Right kidney (tissue), 1 donor: Measurements from ENCODE around the gene UNC5A.
"Not testable (repeated sequence)": the region's sequence is repeated elsewhere in the genome, so short reads cannot be mapped to it uniquely, and the experiment has no call there.

ENCODE experiments used
- DNase-seq: peaks from one replicate; pipeline ENCODE4 v3.0.0-alpha.2; 2016

UNC5A gene

GRCh38 chr5:176864755-176865154 is 54.4 kb downstream of the UNC5A start:
- no peak for DNase-seq

DNA sequence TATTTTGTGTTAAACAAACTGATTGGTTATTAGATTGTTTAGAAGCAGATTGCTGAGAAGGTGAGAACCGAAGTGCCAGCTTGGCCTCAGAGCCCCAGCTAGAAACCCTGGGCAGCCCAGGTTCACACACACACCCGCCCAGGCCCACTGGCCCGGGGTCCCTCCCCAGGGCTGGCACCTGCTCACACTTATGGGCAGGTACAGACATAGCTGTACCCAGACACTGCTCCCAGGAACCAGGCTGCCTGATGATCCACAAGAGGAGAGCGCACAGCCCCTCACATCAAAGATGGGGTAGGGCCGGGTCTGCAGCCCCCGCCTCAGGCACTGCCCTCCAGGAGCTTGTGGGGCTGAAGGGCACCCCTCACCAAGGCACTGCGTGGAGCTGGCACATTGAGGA is 55.6 kb downstream of the UNC5A start:
- no peak for DNase-seq

DNA sequence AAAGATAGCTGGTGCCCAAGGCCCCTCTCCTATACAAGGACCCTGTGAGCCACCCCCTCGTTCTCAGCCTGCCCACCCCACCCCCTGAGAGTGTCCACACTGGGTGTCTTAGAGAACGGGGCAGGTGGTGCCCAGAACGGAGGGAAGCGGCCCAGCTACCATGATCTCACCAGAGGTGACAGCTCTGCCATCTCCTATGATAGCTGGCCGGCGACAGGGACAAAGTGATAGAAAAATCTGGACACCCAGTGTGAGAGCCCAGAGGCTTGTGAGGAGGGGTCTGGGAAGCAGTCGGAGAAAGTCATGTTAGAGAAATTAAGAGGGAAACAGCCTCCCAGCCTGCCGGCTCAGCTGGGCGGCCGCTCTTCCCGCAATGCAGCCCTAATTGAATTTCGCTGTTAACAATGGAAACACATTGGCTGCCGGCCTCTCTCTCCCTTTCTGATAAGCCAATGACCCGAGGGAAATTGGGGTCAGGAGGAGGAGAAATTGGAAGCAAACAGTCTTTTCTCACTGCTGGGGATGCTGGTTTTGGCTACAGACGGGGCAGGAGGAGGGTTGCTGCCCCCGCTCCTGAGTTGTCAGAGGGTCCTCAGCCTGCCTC is 56.5 kb downstream of the UNC5A start:
- DNase-seq = no peak

- DNase-seq = no peak
Measured at GRCh38 chr5:176868126-176868525, 57.8 kb downstream of the UNC5A start.

- DNase-seq = no peak
Measured at GRCh38 chr5:176868731-176869130, 58.4 kb downstream of the UNC5A start.

GRCh38 chr5:176869501-176870109 is 59.2 kb downstream of the UNC5A start:
- no peak for DNase-seq

DNA sequence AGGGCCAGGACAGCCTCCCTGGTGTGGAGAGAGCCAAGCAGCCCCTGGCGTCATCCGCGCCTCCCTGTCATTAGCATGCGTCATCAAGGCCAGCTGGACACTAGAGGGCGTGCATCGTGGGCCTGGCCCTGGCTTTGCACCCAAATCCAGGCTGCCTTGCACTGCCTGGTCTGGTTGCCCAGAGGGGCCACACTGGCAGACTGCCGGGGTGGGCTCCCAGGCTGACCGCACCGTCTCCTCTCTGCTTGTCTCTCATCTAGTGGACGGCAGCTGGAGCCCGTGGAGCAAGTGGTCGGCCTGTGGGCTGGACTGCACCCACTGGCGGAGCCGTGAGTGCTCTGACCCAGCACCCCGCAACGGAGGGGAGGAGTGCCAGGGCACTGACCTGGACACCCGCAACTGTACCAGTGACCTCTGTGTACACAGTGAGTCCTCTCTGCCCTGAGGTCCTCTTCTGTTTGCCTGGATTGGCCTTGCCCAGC is 59.8 kb downstream of the UNC5A start:
- DNase-seq = no peak

DNA sequence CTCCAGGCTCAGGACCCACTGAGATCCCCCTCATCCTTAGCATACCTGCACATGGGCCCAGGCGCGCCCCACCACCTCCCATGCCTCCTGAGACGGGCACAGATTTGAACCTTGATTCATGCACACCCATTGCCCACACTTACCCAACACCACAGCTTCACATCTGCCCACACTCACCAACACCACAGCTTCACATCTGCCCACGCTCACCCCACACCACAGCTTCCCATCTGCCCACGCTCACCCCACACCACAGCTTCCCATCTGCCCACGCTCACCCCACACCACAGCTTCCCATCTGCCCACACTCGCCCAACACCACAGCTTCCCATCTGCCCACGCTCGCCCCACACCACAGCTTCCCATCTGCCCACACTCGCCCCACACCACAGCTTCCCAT is 60.3 kb downstream of the UNC5A start:
- not testable (repeated sequence) for DNase-seq

DNA sequence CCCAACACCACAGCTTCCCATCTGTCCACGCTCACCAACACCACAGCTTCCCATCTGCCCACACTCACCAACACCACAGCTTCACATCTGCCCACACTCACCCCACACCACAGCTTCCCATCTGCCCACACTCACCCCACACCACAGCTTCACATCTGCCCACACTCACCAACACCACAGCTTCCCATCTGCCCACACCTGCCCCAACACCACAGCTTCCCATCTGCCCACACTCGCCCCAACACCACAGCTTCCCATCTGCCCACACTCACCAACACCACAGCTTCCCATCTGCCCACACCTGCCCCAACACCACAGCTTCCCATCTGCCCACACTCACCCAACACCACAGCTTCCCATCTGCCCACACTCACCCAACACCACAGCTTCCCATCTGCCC is 62.2 kb downstream of the UNC5A start:
- DNase-seq = not testable (repeated sequence)

GRCh38 chr5:176873011-176873410 is 62.7 kb downstream of the UNC5A start:
- DNase-seq = not testable (repeated sequence)

DNA sequence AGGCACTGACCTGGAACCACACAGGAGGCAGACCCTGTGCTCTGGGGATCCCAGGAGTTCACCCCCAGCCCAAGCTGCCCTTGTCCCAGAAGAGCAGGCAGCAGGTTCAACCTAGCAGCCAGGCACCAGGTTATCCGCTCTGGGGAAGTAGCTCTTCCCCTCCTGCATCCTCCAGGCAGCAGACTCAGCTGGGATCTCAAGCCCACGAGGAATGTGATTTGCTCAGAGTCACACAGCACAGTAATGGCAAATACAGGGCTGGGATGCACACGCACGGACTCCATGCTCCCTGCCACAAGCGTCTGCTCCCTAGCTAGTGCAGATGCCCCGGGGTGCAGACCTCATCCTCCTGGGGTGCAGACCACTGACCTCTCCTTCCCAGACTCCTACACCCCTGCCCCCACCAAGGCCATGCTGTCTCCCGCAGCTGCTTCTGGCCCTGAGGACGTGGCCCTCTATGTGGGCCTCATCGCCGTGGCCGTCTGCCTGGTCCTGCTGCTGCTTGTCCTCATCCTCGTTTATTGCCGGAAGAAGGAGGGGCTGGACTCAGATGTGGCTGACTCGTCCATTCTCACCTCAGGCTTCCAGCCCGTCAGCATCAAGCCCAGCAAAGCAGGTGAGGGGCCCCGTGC is 63.3 kb downstream of the UNC5A start:
- DNase-seq = no peak

- no peak for DNase-seq
Measured at GRCh38 chr5:176874198-176874780, 63.9 kb downstream of the UNC5A start.

DNA sequence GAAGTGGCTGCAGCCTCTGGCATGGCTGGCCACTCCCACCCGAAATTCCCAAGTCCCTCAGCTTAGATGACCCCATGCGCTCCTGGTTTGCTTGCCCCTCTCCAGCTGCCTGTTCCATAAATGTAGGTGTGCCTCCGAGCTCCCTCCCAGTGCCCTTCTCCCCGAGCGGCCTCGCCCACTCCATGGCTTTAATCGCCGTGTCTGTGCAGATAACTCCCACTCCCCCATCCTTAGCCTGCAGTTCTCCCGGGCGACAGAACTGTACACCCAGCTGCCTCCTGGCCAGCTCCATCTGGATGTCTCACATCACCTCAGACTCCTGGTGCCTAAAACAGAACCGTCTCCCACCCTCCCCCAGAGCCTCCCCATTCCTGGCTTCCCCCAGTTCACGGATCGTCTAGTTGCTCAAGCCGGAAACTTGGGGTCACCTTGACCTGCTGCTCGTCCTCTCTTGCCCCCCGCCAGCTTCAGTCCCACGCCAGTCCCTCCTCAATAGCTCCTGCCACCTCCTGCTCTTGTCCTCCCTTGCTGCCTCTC is 64.7 kb downstream of the UNC5A start:
- DNase-seq = no peak

- no peak for DNase-seq
Measured at GRCh38 chr5:176875783-176876505, 65.6 kb downstream of the UNC5A start.

GRCh38 chr5:176876506-176877431 is 66.4 kb downstream of the UNC5A start:
- no peak for DNase-seq

- no peak for DNase-seq
Measured at GRCh38 chr5:176877793-176878331, 67.5 kb downstream of the UNC5A start.

- DNase-seq = no peak
Measured at GRCh38 chr5:176878463-176878862, 68.1 kb downstream of the UNC5A start.

GRCh38 chr5:176878906-176879662 is 68.7 kb downstream of the UNC5A start:
- DNase-seq = no peak

DNA sequence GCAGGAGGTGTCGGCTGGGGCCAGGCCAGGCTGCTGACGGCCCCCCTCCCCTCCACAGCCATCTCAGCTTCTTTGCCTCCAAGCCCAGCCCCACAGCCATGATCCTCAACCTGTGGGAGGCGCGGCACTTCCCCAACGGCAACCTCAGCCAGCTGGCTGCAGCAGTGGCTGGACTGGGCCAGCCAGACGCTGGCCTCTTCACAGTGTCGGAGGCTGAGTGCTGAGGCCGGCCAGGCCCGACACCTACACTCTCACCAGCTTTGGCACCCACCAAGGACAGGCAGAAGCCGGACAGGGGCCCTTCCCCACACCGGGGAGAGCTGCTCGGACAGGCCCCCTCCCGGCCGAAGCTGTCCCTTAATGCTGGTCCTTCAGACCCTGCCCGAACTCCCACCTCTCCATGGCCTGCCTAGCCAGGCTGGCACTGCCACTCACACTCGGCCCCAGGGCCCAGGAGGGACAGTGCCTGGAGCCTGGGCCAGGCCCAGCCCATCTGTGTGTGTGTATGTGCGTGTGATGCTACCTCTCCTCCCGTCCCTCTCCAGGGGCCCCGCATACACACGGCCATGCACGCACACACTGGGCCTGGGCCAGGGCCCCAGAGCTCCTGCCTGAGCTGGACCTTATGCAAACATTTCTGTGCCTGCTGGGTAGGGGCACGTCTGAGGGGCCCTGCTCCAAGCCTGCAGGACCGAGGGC is 69.5 kb downstream of the UNC5A start:
- no peak for DNase-seq
